ENCODE measurements around the gene NCLN.
"Not testable (repeated sequence)": the region's sequence is repeated elsewhere in the genome, so short reads cannot be mapped to it uniquely, and the experiment has no call there.

The NCLN gene

DNA sequence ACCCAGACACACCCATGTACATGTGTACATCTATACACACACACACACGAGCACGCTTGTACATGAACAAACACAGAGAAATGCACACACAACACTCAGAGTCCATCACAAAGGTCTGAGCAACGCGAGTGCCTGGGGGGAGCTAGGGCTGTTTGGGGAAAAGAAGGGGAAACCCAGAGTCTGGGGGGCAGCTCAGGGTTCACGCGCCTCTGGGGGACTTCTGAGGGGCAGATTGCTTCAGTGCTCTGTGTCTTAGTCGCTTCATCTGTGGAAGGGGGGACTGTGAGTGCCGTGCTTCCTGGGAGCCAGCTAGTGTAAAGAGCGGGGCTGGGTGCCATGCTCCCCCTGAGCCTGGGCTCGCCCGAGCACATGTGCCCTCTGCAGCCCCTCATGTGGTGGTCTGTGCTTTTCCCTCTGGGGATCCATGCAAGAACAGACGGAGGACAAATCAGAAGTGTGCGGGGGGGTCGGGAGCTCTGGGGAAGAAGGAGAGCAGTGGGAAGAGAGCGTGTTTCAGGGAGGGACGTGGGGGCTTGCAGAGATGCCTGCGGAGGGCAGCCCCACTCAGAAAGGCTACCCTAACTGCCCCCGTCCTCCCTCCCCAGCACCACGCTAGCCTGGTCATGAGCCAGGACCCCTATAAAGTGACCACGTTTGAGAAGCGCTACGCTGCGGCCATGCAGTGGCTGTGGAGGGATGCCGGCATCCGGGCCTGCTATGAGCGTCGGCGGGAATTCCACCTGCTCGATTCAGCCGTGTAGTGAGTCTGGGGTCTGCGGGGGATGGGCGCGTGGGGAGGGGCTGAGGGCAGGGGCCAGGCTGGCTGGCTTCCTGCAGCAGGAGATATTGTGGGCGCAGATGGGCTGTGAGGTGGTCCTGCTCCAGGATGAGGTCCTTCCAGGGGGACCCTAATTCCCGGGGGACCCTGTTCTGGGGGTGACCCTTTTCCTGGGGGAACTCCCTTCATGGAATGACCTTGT, 35.9 kb upstream of the NCLN start:
- H3K4me3 ChIP-seq (ENCODE audit: low read length), result no peak overlapping the region
- DNase-seq (ENCODE audit: low read depth), result no peak
- TF ChIP-seq, protein P1, sequence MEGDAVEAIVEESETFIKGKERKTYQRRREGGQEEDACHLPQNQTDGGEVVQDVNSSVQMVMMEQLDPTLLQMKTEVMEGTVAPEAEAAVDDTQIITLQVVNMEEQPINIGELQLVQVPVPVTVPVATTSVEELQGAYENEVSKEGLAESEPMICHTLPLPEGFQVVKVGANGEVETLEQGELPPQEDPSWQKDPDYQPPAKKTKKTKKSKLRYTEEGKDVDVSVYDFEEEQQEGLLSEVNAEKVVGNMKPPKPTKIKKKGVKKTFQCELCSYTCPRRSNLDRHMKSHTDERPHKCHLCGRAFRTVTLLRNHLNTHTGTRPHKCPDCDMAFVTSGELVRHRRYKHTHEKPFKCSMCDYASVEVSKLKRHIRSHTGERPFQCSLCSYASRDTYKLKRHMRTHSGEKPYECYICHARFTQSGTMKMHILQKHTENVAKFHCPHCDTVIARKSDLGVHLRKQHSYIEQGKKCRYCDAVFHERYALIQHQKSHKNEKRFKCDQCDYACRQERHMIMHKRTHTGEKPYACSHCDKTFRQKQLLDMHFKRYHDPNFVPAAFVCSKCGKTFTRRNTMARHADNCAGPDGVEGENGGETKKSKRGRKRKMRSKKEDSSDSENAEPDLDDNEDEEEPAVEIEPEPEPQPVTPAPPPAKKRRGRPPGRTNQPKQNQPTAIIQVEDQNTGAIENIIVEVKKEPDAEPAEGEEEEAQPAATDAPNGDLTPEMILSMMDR (IDR thresholded peaks at IDR 0.05; ENCODE audit: insufficient read depth, low read depth, low read length, missing control alignments), result no peak

DNA sequence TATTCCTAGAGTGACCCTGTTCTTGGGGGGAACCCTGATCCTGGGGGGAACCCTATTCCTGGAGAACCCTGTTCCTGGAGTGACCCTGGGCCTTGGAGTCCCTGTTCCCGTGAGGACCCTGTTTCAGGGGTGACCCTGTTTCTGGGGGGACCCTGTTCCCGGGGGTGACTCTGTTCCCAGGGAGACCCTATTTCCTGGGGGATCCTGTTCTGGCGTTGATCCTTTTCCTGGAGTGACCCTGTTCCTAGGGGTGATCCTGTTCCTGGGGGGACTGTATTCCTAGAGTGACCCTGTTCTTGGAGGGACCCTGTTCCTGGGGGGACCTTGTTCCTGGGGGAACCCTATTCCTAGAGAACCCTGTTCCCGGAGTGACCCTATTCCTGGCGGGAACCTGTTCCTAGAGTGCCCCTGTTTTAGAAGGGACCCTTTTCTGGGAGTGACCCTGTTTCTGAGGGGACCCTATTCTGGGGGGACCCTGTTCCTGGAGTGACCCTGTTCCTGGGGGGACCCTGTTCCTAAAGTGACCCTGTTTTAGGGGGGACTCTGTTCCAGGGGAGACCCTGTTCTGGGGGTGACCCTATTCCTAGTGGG, 34.9 kb upstream of the NCLN start:
- TF ChIP-seq, protein P1 (IDR thresholded peaks at IDR 0.05; ENCODE audit: insufficient read depth, low read depth, low read length, missing control alignments), result no peak
- no peak overlapping the region for H3K4me3 ChIP-seq (ENCODE audit: low read length)
- DNase-seq (ENCODE audit: low read depth), result no peak

DNA sequence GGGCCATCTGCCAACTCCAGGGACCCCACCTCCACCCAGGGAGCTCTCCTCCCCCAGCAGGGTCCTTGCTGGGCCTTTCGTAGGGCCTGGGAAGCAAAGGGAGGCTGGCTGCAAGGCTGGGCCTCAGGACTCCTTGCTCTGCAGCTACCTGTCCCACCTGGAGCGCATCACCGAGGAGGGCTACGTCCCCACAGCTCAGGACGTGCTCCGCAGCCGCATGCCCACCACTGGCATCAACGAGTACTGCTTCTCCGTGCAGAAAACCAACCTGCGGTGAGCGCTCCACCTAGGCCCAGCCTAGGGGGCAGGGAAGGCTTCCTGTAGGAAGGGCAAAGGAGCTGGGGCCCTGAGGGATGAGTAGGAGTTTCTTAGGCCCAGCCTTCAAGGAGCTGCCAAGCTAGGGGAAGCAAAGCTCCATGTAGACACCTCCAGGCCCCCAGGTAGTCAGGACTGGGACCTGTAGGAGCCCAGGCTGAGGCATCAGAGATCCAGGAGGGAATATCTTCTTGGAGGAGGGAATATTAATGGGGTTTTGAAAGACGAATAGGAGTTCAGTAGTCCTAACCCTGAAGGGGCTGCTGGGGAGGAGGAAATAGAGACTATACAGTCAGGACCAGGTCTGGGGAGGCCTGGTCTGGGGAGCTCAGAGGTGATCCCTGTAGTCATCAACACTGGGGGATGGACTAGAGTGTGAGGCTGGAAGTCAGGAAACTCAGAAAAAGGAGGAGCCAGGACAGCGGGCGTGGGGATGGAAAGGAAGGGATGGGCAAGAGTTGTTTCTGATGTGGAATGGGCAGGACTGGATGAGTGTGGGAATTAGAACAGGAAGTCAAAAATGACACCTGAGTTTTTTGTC, 33.9 kb upstream of the NCLN start:
- no peak overlapping the region for H3K4me3 ChIP-seq (ENCODE audit: low read length)
- peak; percentile 40 for DNase-seq (ENCODE audit: low read depth)
- TF ChIP-seq, protein P1 (IDR thresholded peaks at IDR 0.05; ENCODE audit: insufficient read depth, low read depth, low read length, missing control alignments), result no peak

DNA sequence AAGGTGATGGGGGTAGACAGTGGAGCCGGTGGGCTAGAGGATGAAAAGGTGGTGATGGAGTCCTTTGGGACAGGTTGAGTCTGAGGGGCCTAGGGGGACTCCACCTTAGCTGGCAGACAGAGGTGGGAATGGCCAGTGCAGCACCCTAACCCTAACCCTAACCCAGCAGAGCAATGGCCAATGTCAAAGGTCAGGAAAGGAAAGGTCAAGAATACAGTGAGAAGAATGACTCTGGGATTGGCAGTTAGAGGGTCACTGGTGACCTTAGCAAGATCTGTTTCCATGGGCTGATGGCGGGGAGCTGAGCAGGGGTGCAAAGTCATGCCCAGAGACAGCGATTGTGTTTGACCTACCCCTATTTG, 33.3 kb upstream of the NCLN start:
- TF ChIP-seq, protein P1 (IDR thresholded peaks at IDR 0.05; ENCODE audit: insufficient read depth, low read depth, low read length, missing control alignments), result no peak
- no peak overlapping the region for H3K4me3 ChIP-seq (ENCODE audit: low read length)
- no peak for DNase-seq (ENCODE audit: low read depth)

DNA sequence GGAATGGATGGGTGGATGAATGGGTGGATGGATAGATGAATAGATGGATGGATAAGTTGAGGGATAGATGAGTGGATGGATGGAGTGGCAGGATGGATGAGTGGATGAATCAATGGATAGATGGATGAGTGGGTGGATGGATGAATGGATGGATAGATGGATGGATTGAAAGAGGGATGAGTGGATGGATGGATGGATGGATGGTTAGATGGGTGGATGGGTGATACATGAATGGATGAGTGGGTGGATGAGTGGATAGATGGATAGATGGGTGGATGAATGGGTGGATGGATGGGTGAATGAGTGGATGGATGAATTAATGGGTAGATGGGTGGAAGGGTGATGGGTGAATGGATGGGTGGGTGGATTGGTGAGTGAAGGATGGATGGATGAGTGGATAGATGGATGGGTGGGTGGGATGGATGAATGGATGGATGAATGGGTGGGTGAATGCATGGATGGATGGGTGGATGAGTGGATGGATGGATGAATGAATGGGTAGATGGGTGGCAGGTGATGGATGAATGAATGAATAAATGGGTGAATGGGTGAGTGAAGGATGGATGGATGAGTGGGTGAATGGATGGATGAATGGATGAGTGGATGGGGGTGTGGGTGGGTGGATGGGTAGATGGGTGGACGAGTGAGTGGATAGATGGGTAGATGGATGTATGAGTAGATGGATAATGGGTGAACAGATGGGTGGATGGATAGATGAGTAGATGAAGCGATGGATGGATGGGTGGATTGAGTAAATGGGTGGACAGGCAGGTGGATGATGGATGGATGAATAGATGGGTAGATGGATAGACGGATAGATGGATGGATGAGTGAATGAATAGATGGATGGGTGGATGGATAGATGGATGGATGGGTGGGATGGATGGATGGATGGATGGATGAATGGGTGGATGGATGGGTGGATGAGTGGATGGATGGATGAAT, 32.2 kb upstream of the NCLN start:
- DNase-seq (ENCODE audit: low read depth), result no peak
- TF ChIP-seq, protein P1 (IDR thresholded peaks at IDR 0.05; ENCODE audit: insufficient read depth, low read depth, low read length, missing control alignments), result no peak
- H3K4me3 ChIP-seq (ENCODE audit: low read length), result no peak overlapping the region

DNA sequence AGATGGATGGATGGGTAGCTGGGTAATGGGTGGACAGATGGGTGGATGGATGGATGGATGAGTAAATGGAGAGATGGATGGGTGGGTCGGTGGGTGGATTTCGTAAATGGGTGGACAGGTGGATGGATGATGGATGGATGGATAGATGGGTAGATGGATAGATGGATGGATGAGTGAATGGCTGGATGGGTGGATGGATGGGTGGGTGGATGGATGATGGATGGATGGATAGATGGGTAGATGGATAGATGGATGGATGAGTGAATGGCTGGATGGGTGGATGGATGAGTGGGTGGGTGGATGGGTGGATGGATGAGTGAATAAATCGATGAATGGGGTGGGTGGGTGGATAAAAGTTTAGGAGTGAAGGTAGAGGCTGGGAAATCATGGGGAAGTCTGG, 31.3 kb upstream of the NCLN start:
- not testable (repeated sequence) for H3K4me3 ChIP-seq (ENCODE audit: low read length); DNase-seq (ENCODE audit: low read depth)
